Mucosa of descending colon (tissue), 3 donors: ENCODE results near the gene GPR15LG. TPM values are rescaled to one million over a fixed set of nuclear protein-coding genes. Genes with fewer than 3 reads are reported as not detected.
"Not testable (repeated sequence)": the region's sequence is repeated elsewhere in the genome, so short reads cannot be mapped to it uniquely, and the experiment has no call there.

Experiments used
- ATAC-seq: fragments of 200-7000 bp; cut with Tn5 transposase; one replicate; pipeline ENCODE4 v1.9.1; 2020; ENCODE audit warnings: mild to moderate bottlenecking, moderate library complexity
- DNase-seq, 3 donors: peaks; one replicate each; pipeline ENCODE4 v3.0.0-alpha.2; 2020
- H3K36me3 ChIP-seq: fragments of 200-600 bp; one replicate; pipeline ENCODE4 v1.8.0; 2021; ENCODE audit warnings: low read depth, mild to moderate bottlenecking
- H3K4me1 ChIP-seq: fragments of 200-600 bp; one replicate; pipeline ENCODE4 v1.8.0; 2021; ENCODE audit warnings: low read depth, mild to moderate bottlenecking
- H3K4me3 ChIP-seq: fragments of 200-600 bp; one replicate; pipeline ENCODE4 v1.8.0; 2021; ENCODE audit warnings: mild to moderate bottlenecking
- H3K9me3 ChIP-seq: fragments of 200-600 bp; one replicate; pipeline ENCODE4 v1.8.0; 2021; ENCODE audit warnings: mild to moderate bottlenecking
- intact Hi-C, 2 donors: fragments of 100-400 bp; cut with DNase I in 1 of 2; cut with micrococcal nuclease in 1 of 2; formaldehyde crosslinking; loops; one replicate each; pipeline versions ENCODE4 v1.11.0 to v1.11.1; 2022; cut with DNase I, micrococcal nuclease
- total RNA-seq, 3 donors: library from RNA; stranded (reverse); fragmentation: NEBNext Ultra II Directional in 2 of 3; extraction: Animal tissue kit (Norgen Biotek cat#: 25700) in 2 of 3; gene quantifications; one replicate each; pipeline versions ENCODE4 v1.2.1 to v1.2.4, GENCODE V29; 2021 to 2023
- TF ChIP-seq, protein P1 (sequence below): fragments of 200-600 bp; IDR thresholded peaks from one replicate; pipeline ENCODE4 v1.8.0; 2022; ENCODE audit warnings: antibody characterized with exemption, mild to moderate bottlenecking
- donor health status: DM: no; HTN: no; CAD: no; lungs with moderate emphysema.
- donor health status: DM: no; HTN: no; CAD: no.
- donor health status: DM: no; HTN: yes; CAD: no.

GPR15LG gene
- total RNA-seq, 3 donors from 2014 or later: 231 to 725 (median 467) TPM

DNA sequence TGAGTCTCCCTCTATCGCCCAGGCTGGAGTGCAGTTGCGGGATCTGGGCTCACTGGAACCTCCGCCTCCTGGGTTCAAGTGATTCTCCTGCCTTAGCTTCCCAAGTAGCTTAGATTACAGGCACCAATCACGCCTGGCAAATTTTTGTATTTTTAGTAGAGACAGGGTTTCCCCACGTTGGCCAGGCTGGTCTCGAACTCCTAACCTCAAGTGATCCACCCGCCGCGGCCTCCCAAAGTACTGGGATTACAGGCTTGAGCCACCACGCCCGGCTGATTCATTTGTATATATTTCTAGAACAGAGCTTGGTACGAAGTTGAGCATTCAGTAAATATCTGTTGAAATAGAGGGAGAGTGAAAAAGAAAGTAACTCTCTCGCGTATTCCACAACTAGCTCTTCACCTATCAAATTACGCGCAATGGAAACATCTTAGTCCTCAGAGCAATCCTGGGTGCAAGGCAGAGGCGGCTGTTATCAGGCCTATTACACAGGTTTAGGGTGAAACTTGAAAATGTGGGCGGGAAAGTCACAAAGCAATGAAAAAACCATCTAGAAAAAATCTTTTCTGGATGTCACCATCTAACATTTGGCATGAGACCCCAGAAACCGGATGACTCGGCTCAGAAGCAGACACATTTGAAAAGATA, 35.0 kb upstream of the GPR15LG start:
- Histone ChIP-seq H3K36me3 (peaks cover 10% of the 10 kb centered on the region), H3K9me3 (no peaks in the 10 kb centered on the region), H3K4me1 (peaks cover 29% of the 10 kb centered on the region), H3K4me3 (peak overlapping the region; percentile 96)
- TF ChIP-seq, protein P1, sequence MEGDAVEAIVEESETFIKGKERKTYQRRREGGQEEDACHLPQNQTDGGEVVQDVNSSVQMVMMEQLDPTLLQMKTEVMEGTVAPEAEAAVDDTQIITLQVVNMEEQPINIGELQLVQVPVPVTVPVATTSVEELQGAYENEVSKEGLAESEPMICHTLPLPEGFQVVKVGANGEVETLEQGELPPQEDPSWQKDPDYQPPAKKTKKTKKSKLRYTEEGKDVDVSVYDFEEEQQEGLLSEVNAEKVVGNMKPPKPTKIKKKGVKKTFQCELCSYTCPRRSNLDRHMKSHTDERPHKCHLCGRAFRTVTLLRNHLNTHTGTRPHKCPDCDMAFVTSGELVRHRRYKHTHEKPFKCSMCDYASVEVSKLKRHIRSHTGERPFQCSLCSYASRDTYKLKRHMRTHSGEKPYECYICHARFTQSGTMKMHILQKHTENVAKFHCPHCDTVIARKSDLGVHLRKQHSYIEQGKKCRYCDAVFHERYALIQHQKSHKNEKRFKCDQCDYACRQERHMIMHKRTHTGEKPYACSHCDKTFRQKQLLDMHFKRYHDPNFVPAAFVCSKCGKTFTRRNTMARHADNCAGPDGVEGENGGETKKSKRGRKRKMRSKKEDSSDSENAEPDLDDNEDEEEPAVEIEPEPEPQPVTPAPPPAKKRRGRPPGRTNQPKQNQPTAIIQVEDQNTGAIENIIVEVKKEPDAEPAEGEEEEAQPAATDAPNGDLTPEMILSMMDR: no peak
- peak; percentile 30 for ATAC-seq
- intact Hi-C loops: no loop called here
- peak; percentile 66 to 75 (median 68) for DNase-seq

DNA sequence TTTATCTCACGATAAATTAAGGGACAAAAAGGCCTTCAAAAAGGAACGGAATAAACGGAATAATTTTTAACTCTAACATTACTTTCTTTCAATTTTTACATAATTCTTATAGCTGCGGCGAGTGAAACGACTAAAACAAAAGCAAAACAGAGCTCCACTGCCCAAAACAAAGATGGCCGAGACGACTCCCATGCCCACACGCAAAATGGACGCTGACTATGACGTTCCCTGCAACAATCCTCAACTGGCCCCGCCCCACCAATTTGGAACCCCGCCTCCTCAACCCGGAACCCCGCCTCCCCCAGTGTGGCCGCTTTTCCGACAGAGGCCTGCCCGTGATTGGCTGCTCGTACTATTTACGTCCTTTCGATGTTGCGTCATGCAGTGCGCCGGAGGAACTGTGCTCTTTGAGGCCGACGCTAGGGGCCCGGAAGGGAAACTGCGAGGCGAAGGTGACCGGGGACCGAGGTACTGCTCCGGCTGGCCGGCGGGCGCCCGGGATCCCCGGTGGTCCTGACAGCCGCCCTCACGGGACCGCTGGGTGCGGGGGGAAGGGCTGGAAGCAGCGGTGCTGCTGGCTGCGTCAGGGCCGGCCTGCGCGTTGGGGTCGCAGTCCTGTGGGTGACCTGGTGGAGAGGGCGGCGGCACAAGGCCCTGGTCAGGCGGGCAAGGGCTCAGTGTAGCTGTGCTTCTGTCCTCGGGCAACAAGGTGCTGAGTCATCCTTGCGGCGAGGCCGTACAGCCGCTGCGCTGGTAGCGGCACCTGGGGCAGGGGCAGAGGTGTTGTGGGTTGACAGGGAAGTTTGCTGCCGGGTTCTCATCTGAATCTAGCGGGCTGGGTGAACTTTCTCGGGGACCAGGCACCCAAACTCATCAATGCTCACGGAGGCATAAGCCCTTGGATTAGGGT, 34.2 kb upstream of the GPR15LG start, which contains the start of gene GHITM:
GHITM (plus strand) TSS at position 384 of the 910 bp plus-strand sequence. CDS start 1,992 bp downstream, outside the sequence.
- Histone ChIP-seq H3K36me3 (peaks cover 18% of the 10 kb centered on the region), H3K4me1 (peaks cover 29% of the 10 kb centered on the region), H3K9me3 (no peaks in the 10 kb centered on the region), H3K4me3 (peak within 1 kb of the TSS; percentile 96)
- intact Hi-C loops: loop anchor here in 1 of 2 donors (10.0 kb wide), 1 partner anchor 65 kb away; no protein-coding TSS in a partner anchor
- peak; percentile 99 to 100 (median 100) for DNase-seq
- ATAC-seq: peak; percentile 95
- TF ChIP-seq, protein P1: peak; percentile 40

DNA sequence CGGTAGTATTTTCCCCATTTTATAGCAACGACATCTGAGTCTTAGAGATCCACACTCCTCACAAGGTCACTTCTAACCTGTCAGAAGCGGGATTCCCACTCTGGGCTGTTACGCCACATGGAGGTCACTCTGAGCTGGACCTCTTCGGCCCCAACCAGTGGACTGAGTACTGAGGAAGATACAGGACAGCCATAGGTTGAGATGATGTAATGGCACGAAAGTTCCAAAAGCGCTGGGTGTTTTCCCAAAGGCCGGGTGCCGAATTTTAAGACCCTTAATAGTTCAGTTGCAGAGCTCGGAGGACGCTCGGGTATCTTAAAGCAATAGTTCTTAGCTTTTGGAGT, 33.6 kb upstream of the GPR15LG start:
- Histone ChIP-seq H3K9me3 (no peaks in the 10 kb centered on the region), H3K4me3 (peak overlapping the region; percentile 96), H3K36me3 (peaks cover 20% of the 10 kb centered on the region), H3K4me1 (peaks cover 29% of the 10 kb centered on the region)
- TF ChIP-seq, protein P1: no peak
- ATAC-seq (peak; percentile 1), DNase-seq (no peak)
- intact Hi-C loops: loop anchor here in 1 of 2 donors (10.0 kb wide), 1 partner anchor 65 kb away; no protein-coding TSS in a partner anchor

DNA sequence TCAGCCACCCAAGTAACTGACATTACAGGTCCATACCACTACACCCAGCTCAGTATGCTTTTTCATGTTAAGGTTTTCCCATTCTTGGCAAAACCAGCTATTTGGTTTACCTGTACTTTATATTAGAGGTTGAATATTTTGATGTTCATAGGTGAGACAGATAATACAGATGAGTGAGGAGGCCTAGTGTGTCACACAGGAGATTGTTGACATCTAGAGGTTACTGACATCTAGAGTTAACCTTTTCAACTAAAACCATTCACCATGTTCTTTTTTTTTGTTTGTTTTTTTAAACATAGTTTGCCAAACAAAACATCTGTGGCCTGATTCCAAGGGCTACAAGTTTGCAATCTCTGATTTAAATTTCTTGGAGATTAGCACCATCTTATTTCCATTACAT, 26.3 kb upstream of the GPR15LG start:
- ATAC-seq: no peak
- peaks cover 36% of the 10 kb centered on the region for H3K36me3 ChIP-seq
- no peaks in the 10 kb centered on the region for H3K9me3 ChIP-seq
- H3K4me1 ChIP-seq: no peaks in the 10 kb centered on the region
- H3K4me3 ChIP-seq: no peak overlapping the region
- intact Hi-C loops: loop anchor here in 1 of 2 donors (10.0 kb wide), 1 partner anchor 57 kb away; no protein-coding TSS in a partner anchor
- no peak for DNase-seq
- TF ChIP-seq, protein P1: no peak

DNA sequence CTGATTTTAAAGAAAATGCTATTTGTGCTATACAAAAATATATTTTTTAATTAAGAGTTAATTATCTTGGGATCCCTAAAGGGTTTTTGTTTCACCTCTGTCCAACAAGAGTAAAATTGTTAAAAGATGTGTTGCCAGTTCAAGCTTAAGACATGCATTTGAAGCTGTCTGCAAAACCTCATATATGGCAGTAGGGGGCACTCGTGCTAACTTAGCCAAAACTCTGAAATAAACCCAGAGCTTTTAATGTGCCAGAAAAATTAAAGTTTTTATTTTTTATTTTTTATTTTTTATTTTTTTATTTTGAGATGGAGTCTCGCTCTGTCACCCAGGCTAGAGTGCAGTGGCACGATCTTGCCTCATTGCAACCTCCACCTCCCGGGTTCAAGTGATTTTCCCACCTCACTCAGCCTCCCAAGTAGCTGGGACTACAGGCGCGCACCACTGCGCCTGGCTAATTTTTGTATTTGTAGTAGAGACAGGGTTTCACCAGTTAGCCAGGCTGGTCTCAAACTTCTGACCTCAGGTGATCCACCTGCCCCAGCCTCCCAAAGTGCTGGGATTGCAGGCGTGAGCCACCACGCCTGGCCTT, 25.5 kb upstream of the GPR15LG start:
- intact Hi-C loops: loop anchor here in 1 of 2 donors (10.0 kb wide), 1 partner anchor 57 kb away; no protein-coding TSS in a partner anchor

More for the DNA sequence above, 25.5 kb upstream of the GPR15LG start:
- H3K4me3 ChIP-seq, DNase-seq, H3K9me3 ChIP-seq, H3K4me1 ChIP-seq: not testable (repeated sequence)
- ATAC-seq: peak; percentile 70
- TF ChIP-seq, protein P1: peak; percentile 72
- peaks cover 31% of the 10 kb centered on the region for H3K36me3 ChIP-seq
